ENCODE data around the gene ZNF497. TPM values are rescaled to one million over a fixed set of nuclear protein-coding genes. Genes with fewer than 3 reads are reported as not detected.

Gene ZNF497
- total RNA-seq, 6 donors from 2014 or later = 1.5 to 15.7 (median 4.0) TPM

DNA sequence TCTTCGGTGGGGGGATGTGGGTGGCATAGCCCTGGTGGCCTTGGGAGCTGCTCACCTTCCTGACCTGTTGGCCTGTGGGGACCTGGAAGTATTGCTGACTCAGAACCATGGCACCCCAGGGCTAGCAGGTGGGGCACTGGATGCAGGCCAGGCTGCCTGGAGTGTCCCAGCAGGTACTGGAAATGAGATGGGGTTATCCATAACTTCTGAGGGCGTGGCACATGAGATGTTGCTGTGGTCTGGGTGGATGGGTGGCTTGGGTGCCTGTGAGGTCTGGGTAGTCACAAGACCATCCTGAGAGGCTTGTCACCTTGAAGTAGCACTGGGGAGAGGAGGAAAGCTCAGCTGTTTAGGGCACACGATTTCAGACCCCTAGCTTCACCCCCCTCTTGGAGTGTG lies 32.3 kb upstream of the ZNF497 start:
- peak in 1 of 2 donors; percentile 6 for TF ChIP-seq POLR2AphosphoS5 (IDR thresholded peaks at IDR 0.05)
- TF ChIP-seq EP300 (IDR thresholded peaks at IDR 0.05) = no peak
- H3K4me3 ChIP-seq = no peak overlapping the region
- H3K27me3 ChIP-seq = peaks cover 0 to 9% (median 4%) of the 10 kb centered on the region in 4 donors
- peaks cover 3 to 35% (median 10%) of the 10 kb centered on the region in 4 donors for H3K4me1 ChIP-seq
- DNase-seq (peak; percentile 50 to 65), ATAC-seq (ENCODE audit: low FRiP score in 2 of 2) (peak in 1 of 2 donors; percentile 59)
- H3K9me3 ChIP-seq = no peaks in the 10 kb centered on the region
- H3K27ac ChIP-seq = peak overlapping the region in 1 of 4 donors; percentile 36
- peaks cover 12 to 51% (median 39%) of the 10 kb centered on the region in 4 donors for H3K36me3 ChIP-seq
- 92 to 100% methylated on average over 1 to 2 of the region's 3 CpGs for WGBS, 2 donors

DNA sequence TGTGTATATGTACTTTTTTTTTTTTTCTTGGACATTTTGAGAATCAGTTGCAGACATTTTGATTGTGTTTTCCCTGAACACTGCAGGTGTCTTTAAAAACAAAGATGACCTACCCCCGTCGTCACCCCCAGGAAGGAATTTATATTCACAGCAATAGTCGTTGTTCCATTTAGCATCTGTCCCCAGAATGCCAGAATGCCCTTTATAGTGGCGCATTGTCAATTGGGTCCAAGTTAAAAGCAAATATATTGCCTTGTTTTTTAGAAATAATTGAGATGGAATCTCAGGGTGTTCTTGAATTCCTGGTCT lies 31.1 kb upstream of the ZNF497 start:
- Histone ChIP-seq H3K4me1 (peaks cover 5 to 36% (median 15%) of the 10 kb centered on the region in 4 donors), H3K36me3 (peaks cover 15 to 63% (median 46%) of the 10 kb centered on the region in 4 donors), H3K9me3 (no peaks in the 10 kb centered on the region), H3K27me3 (peaks cover 0 to 9% (median 4%) of the 10 kb centered on the region in 4 donors), H3K27ac (no peak overlapping the region), H3K4me3 (no peak overlapping the region)
- TF ChIP-seq, protein P1, sequence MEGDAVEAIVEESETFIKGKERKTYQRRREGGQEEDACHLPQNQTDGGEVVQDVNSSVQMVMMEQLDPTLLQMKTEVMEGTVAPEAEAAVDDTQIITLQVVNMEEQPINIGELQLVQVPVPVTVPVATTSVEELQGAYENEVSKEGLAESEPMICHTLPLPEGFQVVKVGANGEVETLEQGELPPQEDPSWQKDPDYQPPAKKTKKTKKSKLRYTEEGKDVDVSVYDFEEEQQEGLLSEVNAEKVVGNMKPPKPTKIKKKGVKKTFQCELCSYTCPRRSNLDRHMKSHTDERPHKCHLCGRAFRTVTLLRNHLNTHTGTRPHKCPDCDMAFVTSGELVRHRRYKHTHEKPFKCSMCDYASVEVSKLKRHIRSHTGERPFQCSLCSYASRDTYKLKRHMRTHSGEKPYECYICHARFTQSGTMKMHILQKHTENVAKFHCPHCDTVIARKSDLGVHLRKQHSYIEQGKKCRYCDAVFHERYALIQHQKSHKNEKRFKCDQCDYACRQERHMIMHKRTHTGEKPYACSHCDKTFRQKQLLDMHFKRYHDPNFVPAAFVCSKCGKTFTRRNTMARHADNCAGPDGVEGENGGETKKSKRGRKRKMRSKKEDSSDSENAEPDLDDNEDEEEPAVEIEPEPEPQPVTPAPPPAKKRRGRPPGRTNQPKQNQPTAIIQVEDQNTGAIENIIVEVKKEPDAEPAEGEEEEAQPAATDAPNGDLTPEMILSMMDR (IDR thresholded peaks at IDR 0.05) = no peak
- WGBS, 2 donors = 86 to 88% methylated on average over 4 of the region's 4 CpGs
- ATAC-seq (ENCODE audit: low FRiP score in 2 of 2) (no peak), DNase-seq (no peak)

DNA sequence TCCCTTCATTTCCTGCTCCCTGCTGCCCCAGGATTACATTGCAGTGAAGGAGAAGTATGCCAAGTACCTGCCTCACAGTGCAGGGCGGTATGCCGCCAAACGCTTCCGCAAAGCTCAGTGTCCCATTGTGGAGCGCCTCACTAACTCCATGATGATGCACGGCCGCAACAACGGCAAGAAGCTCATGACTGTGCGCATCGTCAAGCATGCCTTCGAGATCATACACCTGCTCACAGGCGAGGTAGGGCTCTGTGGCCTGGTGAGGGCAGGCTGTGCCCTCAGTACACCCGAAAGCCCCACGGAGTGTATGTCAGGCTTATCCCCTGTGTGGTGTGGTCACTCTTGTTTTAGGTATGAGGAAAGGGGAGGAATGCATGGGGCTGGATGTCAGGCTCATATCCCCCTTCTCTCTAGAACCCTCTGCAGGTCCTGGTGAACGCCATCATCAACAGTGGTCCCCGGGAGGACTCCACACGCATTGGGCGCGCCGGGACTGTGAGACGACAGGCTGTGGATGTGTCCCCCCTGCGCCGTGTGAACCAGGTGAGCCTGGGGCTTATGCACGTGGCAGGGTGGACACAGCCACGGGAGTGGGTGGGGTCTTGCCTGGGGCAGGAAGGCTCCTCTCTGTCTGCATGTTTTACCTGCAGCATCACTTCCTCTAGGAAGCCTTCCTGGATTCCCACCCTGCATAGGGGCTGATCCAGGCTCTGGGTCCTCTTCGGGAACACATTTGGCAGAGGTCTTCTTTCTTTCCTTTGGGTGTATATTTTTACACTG lies 30.6 kb upstream of the ZNF497 start:
- DNase-seq (peak in 1 of 2 donors; percentile 64), ATAC-seq (ENCODE audit: low FRiP score in 2 of 2) (no peak)
- Histone ChIP-seq H3K4me1 (peaks cover 11 to 42% (median 18%) of the 10 kb centered on the region in 4 donors), H3K36me3 (peaks cover 15 to 67% (median 47%) of the 10 kb centered on the region in 4 donors), H3K27ac (no peak overlapping the region), H3K9me3 (no peaks in the 10 kb centered on the region), H3K27me3 (peaks cover 0 to 9% (median 4%) of the 10 kb centered on the region in 4 donors), H3K4me3 (no peak overlapping the region)
- TF ChIP-seq POLR2AphosphoS5 (IDR thresholded peaks at IDR 0.05) = no peak
- TF ChIP-seq EP300 (IDR thresholded peaks at IDR 0.05) = no peak
- no peak for TF ChIP-seq POLR2A (IDR thresholded peaks at IDR 0.05)
- WGBS, 2 donors = 90 to 94% methylated on average over 15 to 26 of the region's 26 CpGs

DNA sequence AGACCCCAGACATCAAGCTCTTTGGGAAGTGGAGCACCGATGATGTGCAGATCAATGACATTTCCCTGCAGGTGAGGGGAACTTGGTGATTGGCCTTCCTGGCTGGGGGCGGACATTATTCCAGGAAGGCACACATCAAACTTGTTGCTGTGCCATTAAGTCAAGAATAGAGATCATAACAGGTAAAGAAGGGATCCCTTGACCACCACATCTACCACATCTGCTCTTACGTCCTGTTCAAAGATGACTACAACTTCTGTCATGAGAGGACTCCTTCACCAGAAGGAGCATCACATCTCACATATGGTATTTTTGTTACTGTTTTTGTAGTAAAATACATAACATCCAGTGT lies 25.6 kb upstream of the ZNF497 start:
- H3K36me3 ChIP-seq = peaks cover 5 to 46% (median 27%) of the 10 kb centered on the region in 4 donors
- 77 to 78% methylated on average over 3 of the region's 3 CpGs for WGBS, 2 donors
- no peaks in the 10 kb centered on the region for H3K27me3 ChIP-seq
- peaks cover 21 to 41% (median 28%) of the 10 kb centered on the region in 4 donors for H3K4me1 ChIP-seq
- H3K27ac ChIP-seq = no peak overlapping the region
- peak overlapping the region in 3 of 4 donors; percentile 74 to 93 (median 85) for H3K4me3 ChIP-seq
- ATAC-seq (ENCODE audit: low FRiP score in 2 of 2) = no peak
- no peaks in the 10 kb centered on the region for H3K9me3 ChIP-seq
- TF ChIP-seq, protein P1 (IDR thresholded peaks at IDR 0.05) = no peak
- TF ChIP-seq POLR2A (IDR thresholded peaks at IDR 0.05) (no peak), POLR2AphosphoS5 (IDR thresholded peaks at IDR 0.05) (no peak)
- DNase-seq = no peak

DNA sequence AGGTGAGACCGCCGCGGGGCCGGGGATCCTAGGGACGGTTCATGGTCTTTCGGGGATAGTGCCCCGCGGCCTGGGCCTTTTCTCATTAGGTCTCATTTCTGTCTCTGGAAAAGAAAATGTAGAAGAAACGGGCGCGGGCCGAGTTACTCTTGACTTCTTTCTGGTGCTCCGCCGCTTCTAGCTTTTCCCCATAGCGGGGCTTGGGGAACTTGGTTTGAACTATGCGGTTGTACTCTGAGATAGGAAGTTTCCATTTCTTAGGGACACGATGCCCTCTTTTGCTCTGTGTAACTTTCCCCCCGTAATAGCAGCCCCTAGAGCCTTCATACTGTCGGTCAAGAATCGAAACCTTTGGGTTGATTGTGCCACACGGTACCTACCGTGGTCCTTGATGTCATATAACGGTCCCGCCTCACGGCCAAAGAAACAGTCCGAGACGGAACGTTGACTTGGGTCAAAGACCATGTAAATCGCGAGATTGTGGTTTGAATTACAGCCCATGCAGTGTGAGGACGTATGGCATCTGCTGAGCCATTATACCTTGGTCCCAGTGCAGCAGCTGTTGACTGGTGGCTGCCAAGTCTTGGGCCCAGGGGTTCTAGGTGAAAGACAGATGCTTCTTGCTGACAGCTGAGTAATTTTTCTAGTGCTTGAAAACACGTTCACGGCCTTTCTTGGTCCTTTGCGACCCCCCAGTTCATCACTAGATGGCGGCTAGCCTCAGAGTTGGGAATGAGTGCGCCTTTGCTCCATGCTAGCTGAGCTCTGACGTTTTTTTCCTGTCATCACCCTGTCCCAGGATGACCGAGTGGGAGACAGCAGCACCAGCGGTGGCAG lies 25.0 kb upstream of the ZNF497 start:
- peaks cover 21 to 41% (median 28%) of the 10 kb centered on the region in 4 donors for H3K4me1 ChIP-seq

More for the DNA sequence above, 25.0 kb upstream of the ZNF497 start:
- Histone ChIP-seq H3K4me3 (peak overlapping the region; percentile 54 to 93 (median 80)), H3K27ac (peak overlapping the region; percentile 90 to 98 (median 94)), H3K36me3 (peaks cover 4 to 40% (median 21%) of the 10 kb centered on the region in 4 donors), H3K9me3 (no peaks in the 10 kb centered on the region), H3K27me3 (no peaks in the 10 kb centered on the region)
- no peak for TF ChIP-seq EP300 (IDR thresholded peaks at IDR 0.05)
- TF ChIP-seq POLR2AphosphoS5 (IDR thresholded peaks at IDR 0.05) = no peak
- 7% methylated on average over 39 of the region's 39 CpGs for WGBS, 2 donors
- ATAC-seq (ENCODE audit: low FRiP score in 2 of 2) = no peak
- DNase-seq = no peak

Measured in upper lobe of left lung (tissue), 6 donors.